GM03348 (cell line): Measurements from ENCODE around the gene GRM5.
A peak's percentile ranks its signal among the peaks of the same experiment; 100 is the strongest.

ENCODE experiments used
- DNase-seq: peaks from one replicate; pipeline ENCODE4 v3.0.0; 2012; ENCODE audit warnings: low spot score

Gene GRM5

GRCh38 chr11:88701816-88702215, 364.0 kb downstream of the GRM5 start:
- DNase-seq = no peak

DNA sequence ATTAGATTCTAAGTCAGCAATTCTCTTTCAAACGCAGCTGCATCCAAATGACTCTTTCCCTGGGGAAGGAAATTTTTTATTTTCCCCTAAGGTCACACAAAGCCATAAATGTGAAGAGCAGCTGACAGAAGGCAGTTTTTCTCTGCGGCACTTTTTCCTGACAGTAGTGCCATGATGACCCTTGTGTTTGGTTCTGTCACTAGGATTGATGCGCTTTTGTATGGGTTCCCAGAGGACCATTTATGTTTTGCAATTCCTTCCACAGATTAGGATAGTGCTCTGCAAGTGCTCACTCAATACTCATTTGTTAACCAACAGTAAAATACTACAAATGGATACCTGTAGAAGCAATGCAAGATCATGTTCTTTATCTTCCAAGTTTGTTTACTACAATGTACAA, 368.6 kb downstream of the GRM5 start:
- DNase-seq = no peak

DNA sequence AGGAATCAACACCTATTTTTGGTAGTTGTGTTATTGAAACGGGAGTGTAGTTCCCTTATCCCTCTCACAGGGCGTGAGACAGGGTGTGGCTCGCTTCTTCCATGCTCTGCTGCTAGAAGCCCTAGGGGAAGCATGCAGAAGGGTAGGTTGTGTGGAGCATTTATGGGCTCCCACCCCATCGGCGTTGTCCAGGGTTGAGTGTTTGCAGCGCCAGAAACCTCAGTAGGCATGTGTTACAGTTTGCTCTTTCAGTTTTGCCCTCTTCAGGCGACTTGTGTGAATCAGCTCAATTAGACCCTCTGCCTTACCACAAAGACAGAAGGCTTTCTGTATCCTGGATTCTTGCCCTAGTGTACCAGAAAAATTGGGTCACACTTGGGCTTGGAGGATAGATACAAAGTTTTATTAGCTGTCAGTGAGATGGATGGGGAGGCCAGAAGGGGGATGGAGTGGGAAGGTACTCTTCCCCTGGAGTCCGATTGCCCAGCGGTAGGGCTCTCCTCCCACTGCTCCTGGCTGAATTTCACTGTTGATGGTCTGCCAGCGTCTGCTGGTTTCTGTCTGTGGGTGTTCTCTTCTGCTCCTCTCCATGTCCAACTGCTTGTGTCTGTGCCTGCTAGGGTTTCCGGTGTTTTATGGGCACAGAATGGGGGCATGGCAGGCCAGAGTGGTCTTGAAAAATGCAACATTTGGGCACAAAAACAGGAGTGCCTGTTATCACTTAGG, 369.9 kb downstream of the GRM5 start:
- DNase-seq = no peak

DNA sequence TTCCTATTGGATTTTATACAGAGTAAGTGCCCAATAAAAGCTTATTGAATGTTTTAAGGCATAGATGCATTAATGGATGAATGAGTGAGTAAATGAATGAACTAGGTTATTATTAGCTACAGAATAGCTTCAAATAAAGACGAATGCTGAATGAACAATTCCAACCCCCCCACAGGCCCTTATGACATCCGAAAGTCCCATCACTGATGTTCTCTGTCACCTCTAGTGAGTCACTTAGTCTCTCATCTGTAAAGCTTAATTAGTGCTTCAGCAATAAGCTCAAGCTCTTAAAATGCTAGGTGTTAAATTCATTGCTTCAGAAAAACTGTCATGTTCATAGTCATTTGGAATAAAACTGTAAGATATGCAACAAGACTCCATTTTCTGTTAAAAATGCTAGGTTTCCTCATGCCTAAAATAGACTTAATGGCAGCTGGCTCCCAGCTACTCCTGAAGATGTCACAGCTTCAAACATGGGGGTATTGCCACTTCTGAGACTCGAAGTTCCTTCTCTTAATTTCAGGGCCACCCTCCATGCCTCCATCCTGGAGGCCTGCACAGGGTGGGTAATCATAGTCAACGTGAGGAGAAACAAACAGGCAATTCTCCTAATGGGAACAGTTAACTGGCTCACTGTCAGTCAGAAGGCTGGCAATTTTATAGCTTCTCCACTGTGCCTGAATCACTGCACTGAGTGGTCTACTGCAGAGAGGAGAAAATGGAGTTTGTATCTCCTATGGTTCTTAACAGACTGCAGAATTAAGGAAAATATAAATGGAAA, 373.3 kb downstream of the GRM5 start:
- no peak for DNase-seq

DNA sequence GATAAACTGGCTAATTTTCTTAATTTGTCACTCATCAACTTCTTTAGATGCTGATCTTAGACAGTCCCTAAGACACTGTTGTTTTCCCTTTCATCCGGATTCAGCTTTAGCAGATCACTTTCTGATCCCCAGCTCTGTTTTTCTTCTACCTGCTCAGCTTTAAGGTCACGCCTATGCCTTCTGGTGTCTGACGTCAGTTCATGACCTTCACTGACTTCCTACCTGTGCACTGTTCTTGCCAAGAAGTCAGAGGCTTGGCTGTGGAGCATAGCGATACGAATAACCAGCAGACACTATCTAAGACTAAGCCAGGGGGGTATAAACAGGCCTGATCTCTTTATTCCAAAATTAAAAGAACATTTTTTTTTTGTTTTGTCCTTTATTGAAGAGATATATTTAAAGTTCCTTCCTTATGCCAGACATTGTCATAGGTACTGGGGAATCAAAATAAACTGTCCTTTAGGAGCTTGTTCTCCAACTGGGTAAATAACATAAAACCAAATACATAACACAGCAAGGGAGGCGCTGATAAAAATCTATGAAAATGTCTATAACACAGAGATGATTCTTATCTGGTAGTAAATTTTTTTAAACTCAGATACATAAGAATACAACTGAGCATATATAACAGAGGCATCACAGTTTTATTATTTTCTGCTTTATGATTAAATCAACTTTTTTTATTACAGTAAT, 376.1 kb downstream of the GRM5 start:
- DNase-seq = no peak

GRCh38 chr11:88683024-88683423, 382.8 kb downstream of the GRM5 start:
- no peak for DNase-seq

- peak; percentile 5 for DNase-seq
These were observed 385.0 kb downstream of the GRM5 start for GRCh38 chr11:88680806-88681205.

GRCh38 chr11:88666364-88666763, 399.4 kb downstream of the GRM5 start:
- DNase-seq = no peak

- peak; percentile 4 for DNase-seq
These were observed 408.6 kb downstream of the GRM5 start for GRCh38 chr11:88657076-88657738.

GRCh38 chr11:88656283-88656682, 409.5 kb downstream of the GRM5 start:
- DNase-seq = no peak

- no peak for DNase-seq
These were observed 410.1 kb downstream of the GRM5 start for GRCh38 chr11:88655656-88656055.

- DNase-seq = no peak
These were observed 410.6 kb downstream of the GRM5 start for GRCh38 chr11:88655196-88655595.

- DNase-seq = no peak
These were observed 414.2 kb downstream of the GRM5 start for GRCh38 chr11:88651556-88651955.

- no peak for DNase-seq
These were observed 421.1 kb downstream of the GRM5 start for GRCh38 chr11:88644724-88645123.

- DNase-seq = no peak
These were observed 433.6 kb downstream of the GRM5 start for GRCh38 chr11:88632163-88632562.

DNA sequence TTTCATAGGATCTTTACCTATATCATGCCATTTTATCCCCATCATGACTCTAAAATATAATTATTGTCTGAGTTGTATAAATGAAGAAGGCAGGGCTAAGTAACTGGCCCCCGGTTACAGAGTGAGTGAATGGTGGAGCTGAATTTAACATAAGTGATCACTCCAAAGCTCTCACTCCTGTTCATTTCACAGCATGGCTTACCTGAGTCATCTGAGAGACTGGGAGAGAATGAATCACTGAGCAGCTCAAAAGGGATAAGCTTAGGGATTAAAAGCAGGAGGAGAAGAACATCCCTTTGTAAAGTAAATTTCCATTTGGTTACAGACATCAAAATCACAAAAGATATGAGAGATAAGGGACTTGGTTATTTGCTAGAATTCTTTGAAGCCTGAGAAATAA, 434.3 kb downstream of the GRM5 start:
- no peak for DNase-seq

DNA sequence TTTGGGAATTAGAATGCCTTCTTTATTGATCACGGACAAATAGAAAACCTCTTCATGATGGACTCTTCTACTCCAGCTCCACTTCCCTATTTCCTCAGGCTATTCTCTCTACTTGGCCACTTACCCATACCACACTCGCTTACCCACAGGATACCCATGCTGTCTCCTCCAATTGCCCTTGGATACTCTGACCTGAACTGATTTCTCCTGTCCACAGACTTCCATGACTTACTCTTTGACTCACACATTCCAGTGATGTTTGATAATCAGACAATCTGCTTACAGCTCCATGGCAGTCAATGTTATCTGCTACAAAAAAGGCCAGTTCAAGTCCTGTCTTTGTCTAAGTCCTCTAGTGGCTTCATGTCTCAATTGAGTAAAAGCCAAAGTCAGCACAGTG, 436.3 kb downstream of the GRM5 start:
- no peak for DNase-seq

DNA sequence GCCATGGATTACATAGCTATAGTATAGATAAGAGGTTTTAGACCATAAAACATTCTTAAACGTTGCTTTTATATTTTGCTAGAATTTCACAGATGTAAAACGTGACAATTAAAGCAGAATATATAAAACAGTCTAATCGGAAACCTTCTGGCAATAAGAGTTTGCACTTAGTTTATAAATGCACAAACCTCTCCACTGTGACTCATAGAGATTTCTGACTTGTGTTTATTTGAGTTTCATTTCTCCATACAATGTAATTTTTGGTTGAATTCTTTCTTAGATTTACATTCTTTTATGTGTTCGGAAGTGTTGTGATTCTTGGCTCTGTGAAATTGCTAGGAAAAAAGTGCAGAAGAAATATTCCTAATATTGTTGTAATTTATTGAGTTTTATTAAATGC, 439.6 kb downstream of the GRM5 start:
- no peak for DNase-seq

DNA sequence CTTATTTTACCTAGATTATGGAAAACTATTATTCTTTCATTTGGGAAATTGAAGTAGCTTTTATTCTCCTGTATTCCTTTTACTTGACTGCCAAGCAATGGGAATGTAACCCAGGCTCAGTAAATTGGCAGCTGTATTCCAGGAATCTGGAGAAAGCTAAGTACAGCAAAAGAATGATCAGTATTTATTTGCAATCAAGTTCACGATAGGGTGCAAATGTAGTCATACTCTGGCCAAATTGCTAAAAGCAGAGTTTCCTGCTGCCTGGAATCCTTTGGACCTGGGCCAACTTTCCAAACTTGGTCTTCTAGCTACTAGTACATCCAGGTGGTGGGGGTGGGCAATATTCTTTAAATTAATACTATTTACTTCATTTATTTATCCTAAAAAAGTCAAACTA, 442.3 kb downstream of the GRM5 start:
- peak; percentile 36 for DNase-seq

- DNase-seq = no peak
These were observed 445.1 kb downstream of the GRM5 start for GRCh38 chr11:88620568-88621130.

- no peak for DNase-seq
These were observed 446.0 kb downstream of the GRM5 start for GRCh38 chr11:88619656-88620385.

DNA sequence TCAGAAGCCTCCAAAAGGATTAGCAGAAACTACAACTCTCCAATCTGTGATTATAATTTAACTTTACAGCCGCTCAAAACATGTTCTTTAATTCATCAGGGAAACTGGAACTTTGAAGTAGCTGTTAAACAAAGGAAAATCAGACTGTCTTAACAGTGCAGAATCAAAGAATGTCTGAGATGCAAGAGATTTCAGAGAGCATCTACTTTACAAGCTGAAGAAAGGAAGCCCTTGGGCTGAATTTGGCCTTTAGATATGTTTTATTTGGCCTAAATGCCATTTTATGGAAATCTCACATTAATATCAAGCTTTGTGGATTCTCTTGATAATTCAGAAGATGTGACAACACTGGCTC, 446.7 kb downstream of the GRM5 start:
- no peak for DNase-seq
